ENCODE results near the gene COL6A1.
A peak's percentile ranks its signal among the peaks of the same experiment; 100 is the strongest.

COL6A1 gene

DNA sequence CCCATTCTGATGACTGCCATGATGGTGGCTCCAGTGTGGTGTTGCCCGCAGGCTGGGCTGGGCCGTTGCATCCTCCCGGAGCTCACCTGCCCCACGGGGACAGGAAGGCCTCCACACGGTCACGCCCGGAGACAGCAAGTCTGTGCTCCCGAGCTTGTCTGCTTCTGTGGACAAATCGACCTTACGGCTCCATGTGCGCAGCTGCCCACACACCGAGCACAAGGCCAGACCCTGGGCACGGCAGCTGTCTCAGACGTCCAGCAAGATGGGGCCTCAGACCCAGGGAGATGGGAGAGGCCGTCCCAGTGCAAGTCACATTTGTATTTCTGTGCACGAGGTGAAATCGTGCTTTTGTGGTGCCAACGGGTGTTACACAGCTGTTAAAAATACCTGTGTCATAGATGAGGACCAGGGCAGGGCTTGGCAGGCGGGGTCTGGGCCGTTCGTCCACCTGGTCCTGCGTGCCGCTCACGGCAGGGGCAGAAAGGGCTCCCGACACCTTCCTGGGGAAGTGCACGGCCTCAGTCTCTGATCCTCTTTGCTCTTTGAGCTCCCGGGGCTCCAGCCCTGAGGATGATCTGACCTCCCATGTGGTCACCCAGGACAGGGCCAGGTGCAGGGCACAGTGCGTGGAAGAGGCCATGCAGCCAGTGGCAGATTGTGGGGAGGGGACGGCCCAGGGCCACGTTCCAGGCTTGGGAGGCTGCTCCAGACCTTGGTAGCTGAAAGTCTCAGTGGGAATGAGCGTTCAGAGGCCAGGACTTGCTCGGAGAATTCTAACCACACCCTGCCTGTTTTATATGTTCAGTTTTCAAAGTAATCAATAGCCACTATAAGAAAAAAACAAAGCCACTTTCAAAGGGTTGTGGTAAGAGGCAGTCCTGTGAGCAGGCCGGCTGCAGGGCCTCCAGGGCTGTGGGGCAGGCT is 13.5 kb downstream of the COL6A1 start:
- TF ChIP-seq, protein P1, sequence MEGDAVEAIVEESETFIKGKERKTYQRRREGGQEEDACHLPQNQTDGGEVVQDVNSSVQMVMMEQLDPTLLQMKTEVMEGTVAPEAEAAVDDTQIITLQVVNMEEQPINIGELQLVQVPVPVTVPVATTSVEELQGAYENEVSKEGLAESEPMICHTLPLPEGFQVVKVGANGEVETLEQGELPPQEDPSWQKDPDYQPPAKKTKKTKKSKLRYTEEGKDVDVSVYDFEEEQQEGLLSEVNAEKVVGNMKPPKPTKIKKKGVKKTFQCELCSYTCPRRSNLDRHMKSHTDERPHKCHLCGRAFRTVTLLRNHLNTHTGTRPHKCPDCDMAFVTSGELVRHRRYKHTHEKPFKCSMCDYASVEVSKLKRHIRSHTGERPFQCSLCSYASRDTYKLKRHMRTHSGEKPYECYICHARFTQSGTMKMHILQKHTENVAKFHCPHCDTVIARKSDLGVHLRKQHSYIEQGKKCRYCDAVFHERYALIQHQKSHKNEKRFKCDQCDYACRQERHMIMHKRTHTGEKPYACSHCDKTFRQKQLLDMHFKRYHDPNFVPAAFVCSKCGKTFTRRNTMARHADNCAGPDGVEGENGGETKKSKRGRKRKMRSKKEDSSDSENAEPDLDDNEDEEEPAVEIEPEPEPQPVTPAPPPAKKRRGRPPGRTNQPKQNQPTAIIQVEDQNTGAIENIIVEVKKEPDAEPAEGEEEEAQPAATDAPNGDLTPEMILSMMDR (IDR thresholded peaks at IDR 0.05; ENCODE audit: low read depth, low read length) = no peak
- no peak for DNase-seq
- Histone ChIP-seq H3K9me3 (no peaks in the 10 kb centered on the region), H3K27me3 (no peaks in the 10 kb centered on the region), H3K4me1 (no peaks in the 10 kb centered on the region; the same call in 1 of the 2 replicates), H3K36me3 (no peaks in the 10 kb centered on the region), H3K4me3 (ENCODE audit: low read depth, low read length) (no peak overlapping the region)

DNA sequence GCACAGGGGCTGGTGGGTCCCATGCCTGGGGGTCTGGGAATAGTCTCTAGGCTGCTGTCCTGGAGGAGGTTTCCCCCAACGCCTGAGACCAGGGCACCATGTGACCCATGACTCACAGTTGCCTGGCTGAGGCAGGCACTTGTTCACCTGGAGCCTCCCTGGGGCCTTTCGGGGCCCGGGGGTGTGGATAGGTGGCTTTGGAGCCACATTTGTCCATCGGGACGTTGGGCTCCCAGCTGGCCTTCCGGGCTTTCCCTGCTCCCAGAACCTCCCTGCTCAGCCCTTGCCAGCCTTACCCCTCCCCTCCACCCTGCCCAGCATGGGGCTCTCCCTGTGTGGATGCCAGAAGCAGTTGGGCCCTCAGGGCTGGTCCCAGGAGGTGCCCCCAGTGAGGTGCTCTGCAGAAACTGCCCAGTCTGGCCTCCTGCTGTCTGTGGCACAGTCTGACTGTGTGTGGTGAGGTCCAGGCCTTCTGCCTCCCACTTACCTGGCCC is 14.2 kb downstream of the COL6A1 start:
- no peaks in the 10 kb centered on the region for H3K36me3 ChIP-seq
- TF ChIP-seq, protein P1 (IDR thresholded peaks at IDR 0.05; ENCODE audit: low read depth, low read length) = no peak

DNA sequence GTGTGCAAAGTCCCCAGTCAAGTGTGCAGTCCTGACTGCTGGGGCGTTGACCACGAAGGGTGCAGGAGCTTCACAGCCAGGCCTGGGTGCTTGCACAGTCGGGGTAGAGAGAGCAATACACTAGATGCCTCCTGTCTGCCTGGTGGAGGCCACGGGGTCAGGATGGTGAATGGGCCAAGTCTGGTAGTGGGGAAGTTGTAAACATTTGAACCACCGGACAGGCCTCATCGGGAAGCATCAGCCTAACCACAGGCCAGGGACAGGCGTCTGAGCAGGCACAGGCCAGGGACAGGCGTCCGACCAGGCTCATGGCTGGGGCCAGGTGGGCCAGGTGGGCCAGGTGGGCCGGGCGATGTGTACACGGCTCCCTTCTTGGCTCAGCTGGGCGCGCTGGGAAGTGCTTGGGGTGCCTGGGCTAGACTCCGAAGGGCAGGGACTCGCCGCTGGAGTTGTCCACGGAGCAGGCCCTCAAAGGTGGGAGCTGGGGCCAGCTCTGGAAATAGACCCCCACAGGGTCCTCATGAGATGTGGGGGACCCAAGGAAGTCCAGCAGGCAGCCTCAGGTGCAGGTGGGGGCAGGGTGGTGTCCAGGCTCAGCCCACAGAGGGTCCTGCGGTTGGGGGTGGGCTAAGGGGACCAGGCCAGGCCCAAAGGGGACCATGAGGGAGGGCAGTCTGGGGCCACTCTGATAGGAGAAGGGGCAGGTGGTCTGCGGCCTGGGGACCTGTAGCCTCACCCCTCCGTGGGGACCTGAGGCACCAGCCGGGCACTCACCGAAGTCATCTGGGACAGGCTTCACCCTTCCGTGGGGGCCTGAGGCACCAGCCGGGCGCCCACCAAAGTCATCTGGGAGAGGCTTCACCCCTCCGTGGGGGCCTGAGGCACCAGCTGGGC is 15.0 kb downstream of the COL6A1 start:
- peak; percentile 8 for DNase-seq
- Histone ChIP-seq H3K9me3 (no peaks in the 10 kb centered on the region), H3K4me1 (no peaks in the 10 kb centered on the region; the same call in 1 of the 2 replicates), H3K36me3 (no peaks in the 10 kb centered on the region), H3K27me3 (no peaks in the 10 kb centered on the region), H3K4me3 (ENCODE audit: low read depth, low read length) (no peak overlapping the region)
- TF ChIP-seq, protein P1 (IDR thresholded peaks at IDR 0.05; ENCODE audit: low read depth, low read length) = no peak

More for the DNA sequence above, 14.2 kb downstream of the COL6A1 start:
- H3K4me1 ChIP-seq = no peaks in the 10 kb centered on the region; the same call in 1 of the 2 replicates
- H3K9me3 ChIP-seq = no peaks in the 10 kb centered on the region
- H3K27me3 ChIP-seq = no peaks in the 10 kb centered on the region
- DNase-seq = peak; percentile 23
- no peak overlapping the region for H3K4me3 ChIP-seq (ENCODE audit: low read depth, low read length)

DNA sequence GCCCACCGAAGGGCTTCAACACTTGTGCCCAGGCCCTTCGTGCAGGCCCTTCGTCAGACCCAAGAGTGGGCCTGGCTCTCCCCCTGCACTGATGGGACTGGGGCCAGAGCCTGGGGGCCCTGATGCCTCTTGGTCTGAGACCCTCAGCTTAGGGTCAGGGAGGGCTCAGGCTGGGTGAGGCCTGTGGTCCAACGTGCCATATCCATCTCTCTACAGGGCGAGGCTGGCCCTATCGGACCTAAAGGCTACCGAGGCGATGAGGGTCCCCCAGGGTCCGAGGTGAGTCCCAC is 15.6 kb downstream of the COL6A1 start:
- Histone ChIP-seq H3K9me3 (no peaks in the 10 kb centered on the region), H3K36me3 (no peaks in the 10 kb centered on the region), H3K4me1 (no peaks in the 10 kb centered on the region; the same call in 1 of the 2 replicates), H3K27me3 (no peaks in the 10 kb centered on the region), H3K4me3 (ENCODE audit: low read depth, low read length) (no peak overlapping the region)
- TF ChIP-seq, protein P1 (IDR thresholded peaks at IDR 0.05; ENCODE audit: low read depth, low read length) = no peak
- no peak for DNase-seq

DNA sequence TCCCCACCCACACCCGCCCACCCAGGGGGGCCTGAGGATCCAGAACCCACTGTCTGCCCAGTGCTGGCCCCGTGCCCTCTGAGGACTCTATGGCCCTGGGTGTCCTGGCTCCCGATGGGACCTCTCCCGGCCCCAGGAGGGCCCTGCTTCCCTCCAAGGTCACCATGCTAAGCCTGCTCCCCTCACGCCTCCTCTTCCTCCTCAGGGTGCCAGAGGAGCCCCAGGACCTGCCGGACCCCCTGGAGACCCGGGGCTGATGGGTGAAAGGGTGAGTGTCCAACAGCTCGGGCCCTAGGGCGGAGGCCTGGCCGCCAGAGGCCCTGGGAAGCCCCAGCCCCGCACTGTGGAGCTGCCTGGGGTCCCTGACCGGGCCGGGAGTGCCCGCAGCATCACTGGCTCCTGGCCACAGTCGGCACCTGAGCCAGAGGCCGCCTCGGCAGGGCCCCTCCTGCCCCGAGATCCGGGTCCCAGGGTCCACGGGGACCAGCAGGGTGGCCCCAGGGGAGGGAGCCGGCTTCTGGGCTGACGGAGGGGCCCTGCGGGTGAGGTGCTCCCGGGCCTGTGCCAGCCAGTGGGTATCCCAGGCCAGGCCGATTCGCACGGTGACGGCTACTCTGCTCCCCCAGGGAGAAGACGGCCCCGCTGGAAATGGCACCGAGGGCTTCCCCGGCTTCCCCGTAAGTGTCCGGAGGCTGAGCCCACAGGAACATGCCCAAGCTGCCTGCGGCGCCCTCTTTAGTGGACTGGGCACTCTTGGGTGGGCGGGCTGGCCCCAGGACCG is 16.1 kb downstream of the COL6A1 start:
- Histone ChIP-seq H3K9me3 (no peaks in the 10 kb centered on the region), H3K4me3 (ENCODE audit: low read depth, low read length) (no peak overlapping the region), H3K36me3 (no peaks in the 10 kb centered on the region), H3K4me1 (no peaks in the 10 kb centered on the region; the same call in 1 of the 2 replicates), H3K27me3 (no peaks in the 10 kb centered on the region)
- DNase-seq = peak; percentile 10
- TF ChIP-seq, protein P1 (IDR thresholded peaks at IDR 0.05; ENCODE audit: low read depth, low read length) = no peak
